Right kidney (tissue), 1 donor: ENCODE measurements around the gene CSNK1D.

Experiments used
- DNase-seq: peaks from one replicate; pipeline ENCODE4 v3.0.0-alpha.2; 2016

Gene CSNK1D

DNA sequence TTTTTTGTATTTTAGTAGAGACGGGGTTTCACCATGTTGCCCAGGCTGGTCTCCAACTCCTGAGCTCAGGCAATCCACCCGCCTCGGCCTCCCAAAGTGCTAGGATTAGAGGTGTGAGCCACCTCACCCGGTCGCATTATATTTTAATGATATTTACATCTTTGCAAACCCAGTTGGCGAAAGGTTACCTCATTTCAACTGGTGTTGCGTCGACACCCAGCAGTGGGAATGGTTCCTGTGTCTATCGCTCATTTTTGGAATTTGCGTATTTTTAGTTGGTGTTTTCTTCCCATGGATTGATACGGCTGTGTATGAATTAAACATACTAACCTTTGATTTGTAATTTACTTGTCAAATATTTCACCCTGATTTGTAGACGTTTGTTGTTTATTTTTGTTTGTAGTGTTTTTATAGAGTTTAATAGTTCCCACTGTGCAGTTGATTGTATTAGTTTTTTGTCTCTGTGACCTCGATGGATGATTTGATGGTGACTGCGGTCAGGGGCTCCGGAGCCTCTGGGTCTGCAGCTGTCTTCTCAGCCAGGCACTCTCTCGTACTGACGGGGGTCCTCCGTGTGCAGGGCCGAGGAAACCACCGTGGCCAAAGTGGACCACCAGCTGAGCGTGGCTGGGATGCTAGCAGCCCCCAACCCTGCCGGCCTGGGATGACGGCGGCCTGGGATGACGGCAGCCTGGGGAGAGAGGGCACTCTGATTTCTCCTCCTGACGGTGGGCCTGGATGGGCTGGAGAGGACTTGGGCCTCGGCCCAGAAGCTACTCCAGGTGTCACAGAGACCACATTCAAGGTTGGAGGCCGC, 39.9 kb upstream of the CSNK1D start:
- DNase-seq = no peak

DNA sequence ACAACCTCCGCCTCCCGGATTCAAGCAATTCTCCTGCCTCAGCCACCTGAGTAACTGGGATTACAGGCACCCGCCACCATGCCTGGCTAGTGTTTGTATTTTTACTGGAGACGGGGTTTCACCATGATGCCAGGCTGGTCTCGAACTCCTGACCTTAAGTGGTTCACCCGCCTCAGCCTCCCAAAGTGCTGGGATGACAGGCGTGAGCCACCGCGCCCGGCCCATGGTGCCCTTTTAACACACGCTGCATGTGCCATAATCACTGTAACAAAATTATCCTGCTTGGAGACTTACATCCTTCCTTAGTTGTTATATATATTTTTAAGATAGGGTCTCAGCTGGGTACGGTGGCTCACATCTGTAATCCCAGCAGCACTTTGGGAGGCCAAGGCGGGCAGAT, 38.5 kb upstream of the CSNK1D start:
- no peak for DNase-seq

DNA sequence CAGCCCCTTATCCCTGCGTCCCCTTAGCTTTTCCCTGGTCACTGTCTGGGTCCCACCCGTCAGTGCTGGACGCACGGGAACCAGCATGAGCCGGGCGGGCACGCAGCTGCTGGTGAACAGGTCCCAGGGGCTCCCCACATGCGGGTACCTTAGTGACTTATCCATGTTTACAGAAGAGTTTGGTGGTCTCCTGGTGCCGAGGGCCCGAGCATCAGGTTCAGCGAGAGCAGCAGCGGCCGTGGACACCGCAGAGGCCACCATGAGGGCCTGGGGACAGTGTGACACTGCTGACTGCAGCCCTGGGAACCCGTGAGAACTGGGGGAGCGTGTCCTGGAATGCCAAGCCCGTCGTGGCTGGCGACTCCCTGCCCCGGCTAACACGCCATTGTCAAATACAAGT, 37.4 kb upstream of the CSNK1D start:
- DNase-seq = no peak

DNA sequence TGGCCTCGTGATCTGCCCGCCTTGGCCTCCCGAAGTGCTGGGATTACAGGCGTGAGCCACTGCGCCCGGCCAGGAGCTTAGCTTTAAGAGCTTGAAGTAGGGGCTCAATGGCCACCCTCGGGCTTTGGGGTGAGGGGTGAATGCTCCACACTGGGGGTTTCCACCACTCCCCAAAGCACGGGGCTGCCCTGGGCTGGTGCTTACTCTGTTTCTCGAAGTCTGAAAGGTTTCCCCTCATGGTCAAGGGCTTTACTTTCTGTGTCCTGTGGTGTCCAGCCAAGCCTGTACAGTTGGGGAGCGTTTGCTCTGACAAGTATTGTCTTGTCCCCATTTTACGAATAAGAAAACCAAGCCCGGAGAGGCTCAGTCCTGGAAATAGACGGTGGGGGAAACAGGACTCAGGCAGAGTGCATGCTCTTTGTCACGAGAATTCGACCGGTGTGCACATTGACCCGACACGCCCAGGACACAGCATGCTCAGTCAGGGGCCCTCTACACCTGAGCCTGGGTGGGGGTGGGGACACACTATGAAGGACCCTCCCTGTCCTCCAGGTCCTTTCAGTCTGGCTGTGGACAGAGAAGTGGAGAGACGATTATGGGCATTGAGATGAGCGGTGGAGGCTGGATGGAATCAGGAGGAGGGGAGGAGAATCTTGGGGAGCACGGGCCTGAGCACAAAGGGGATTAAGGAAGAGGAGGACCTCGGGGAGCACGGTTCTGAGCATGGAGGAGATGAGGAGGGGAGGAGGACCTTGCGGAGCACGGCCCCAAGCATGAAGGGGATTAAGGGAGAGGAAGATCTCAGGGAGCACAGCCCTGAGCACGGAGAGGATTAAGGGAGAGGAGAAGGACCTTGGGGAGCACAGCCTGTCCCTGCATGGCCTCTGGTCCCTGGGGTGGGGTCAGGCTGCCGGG, 36.4 kb upstream of the CSNK1D start:
- no peak for DNase-seq

DNA sequence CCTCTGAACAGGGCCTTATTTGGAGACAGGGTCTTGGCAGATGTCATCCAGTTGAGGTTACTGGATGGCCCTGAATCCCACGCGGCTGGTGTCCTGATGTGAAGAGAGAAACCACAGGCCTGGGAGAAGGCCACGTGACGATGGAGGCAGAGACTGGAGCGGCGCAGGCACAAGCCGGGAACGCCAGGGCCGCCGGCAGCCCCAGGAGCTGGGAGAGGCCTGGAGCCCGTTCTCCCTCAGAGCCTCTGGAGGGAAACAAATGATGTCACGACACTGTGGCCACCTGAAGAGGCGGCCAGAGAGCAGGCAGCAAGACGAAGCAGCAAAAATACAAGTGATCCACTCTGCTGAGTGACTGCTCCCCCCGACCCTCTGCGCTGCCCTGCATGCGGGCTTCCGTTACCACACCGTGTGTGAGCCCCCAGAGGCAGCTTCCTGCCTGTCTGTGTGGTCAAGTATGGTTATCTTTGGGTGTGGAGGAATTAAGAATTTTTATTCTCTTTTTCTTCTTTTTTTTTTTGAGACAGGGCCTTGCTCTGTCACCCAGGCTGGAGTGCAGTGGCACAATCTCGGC, 32.3 kb upstream of the CSNK1D start:
- no peak for DNase-seq

DNA sequence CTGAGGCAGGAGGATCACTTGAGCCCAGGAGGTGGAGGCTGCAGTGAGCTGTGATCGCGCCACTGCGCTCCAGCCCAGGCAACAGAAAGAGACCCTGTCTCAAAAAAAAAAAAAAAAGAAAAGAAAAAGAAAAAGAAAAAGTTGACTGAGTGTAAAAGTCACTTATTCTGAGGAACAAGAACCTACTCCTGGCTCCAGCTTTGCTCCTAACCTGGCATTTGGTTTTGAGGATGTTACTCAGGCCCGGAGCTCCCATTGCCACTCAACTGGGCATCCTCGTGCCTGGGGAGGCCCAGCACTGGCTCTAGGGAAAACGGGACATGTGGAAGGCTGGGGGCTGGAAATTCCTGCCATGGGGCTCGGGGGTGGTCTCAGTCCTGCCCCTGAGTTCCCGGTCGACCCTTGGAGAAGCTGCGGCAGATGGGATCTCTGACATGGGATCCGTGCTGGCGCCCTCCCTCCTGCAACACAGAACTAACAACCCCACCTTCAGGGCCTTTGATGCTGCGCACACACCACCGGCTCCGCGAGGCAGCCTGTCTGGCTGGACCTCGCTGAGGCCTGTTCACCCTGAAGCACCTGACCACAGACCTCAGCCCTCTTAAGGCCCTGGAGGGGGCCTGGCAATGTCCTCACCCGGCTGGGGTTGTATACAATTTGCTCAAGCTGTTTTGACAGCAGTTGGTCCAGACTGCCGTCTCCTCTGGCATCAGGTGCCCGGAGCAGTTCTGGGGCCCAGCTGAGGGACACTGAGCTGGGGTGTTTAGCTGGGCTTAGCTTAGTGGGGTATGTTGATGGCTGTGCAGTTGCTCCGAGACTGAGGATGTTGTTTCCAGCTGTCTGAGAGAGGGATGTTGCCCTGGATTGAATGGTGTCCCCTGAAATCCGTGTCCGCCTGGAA, 31.6 kb upstream of the CSNK1D start:
- DNase-seq = no peak

DNA sequence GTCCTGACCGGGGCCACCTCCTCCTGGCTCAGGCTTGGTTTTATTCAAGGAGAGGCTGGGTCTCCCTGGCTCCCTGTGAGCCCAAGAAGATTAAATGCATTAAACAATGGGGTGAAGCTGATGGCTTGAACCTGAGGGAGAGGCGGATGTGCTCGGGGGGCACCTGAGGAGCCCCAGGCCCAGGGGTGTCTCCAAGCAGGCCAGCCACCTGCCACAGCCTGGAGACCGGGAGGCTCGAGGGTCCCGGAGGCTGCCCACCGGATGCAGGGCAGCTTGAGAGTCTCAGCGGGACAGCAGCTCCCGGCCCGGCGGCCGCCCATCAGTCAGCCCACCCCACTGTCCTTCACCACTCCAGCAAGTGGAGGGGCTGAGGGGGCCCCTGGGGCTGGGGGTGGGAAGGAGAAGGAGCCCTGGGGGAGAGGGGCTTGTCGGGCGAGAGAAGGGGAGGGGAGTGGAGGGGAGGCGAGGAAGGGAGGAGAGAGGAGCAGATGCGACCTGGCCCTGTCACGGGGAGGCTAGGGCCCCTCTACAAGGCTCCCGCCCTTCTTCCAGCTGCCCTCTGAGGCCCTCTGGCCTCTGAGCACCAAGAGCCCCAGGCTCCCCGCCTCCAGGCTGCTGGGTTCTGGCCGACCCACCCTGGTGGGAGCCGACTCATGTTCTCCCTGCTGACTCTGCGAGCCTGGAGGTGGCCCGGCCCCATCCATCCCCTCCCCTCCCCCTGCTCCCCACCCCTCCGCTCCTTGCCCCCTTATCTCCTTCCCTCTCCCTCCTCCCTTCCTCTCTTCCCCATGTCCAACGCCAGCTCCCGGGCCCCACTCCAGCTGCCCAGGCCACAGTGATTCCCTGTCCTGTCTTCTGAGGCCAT, 30.7 kb upstream of the CSNK1D start:
- no peak for DNase-seq

DNA sequence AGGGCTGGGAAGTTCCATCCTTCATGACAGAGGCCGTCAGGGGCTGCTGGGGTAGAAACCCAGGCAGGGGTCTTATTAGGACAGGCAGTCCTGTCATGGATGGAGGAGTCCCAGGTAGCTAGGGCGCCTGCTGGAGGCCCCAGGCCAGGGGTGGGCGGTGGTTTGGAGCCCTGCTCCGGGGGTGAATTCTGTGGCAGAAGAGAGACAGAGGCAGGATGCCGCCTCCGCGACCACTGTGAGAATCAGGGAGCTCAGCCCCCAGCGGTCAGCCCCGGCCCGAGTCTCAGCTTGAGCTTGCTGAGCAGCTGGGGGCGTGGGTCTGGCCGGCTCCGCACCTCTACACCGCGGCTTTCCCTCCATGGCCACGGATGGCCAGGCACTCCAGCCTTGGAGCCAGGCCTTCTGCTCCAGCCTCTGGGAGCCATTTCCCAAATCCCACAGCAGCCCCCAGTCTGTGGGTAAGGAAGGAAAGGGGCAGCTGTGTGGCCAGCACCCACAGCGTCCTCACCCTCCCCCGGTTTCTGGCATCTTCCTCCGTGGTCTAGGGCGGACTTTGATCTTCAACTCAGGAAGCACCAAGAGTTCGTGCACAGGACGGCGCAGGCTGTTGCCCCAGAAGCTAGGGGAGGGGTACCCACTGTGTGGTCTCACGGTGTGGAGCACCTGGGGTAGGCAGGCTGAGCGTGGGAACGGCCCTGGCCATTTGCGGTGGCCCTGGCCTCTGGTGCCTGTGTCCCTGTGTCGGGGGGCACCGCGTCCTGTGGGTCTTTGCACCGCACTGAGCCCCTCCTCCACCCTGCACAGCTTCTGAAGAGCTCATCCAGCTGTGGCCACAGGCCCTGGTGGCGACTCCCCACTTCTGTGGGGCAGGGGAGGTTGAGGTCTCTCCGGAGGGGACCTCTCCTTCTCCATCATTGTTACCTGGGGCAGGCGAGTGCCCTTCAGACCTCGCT, 29.8 kb upstream of the CSNK1D start:
- DNase-seq = peak; percentile 60

DNA sequence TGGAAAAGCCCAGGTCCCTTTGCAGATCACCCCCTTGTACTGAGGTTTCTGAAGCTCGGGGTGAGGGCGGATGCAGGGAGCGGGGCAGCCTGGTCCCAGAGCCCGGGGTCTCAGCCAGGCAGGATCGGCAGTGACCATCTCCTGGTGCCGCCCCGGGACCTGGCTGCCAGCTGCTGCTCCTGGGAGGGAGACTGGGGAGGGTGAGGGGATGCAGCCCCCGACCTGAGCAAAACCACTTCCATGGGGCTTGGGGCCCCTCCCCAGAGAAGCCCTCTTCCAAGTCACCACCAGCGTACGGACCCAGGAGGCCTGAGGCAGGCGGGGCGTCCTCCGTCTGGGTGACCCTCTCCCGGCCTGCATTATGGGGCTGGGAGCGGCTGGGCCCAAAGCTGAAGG, 29.1 kb upstream of the CSNK1D start:
- no peak for DNase-seq

- DNase-seq = no peak
Measured at GRCh38 chr17:82301916-82302567, 28.5 kb upstream of the CSNK1D start.

GRCh38 chr17:82301300-82301915, 27.9 kb upstream of the CSNK1D start:
- no peak for DNase-seq

GRCh38 chr17:82300707-82301270, 27.3 kb upstream of the CSNK1D start:
- DNase-seq = no peak

DNA sequence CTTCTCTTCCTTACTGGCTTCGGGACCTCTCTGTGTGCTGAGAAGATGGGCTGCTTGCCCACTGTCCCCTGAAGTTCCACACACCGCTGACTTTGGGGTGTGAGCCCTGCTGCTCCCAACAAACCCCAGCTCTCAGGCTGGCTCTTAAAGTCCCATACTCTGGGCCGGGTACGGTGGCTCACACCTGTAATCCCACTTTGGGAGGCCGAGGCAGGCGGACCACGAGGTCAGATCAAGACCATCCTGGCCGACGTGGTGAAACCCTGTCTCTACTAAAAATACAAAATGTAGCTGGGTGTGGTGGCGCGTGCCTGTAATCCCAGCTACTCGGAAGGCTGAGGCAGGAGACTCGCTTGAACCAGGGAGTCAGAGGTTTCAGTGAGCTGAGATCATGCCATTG, 26.7 kb upstream of the CSNK1D start:
- DNase-seq = no peak

DNA sequence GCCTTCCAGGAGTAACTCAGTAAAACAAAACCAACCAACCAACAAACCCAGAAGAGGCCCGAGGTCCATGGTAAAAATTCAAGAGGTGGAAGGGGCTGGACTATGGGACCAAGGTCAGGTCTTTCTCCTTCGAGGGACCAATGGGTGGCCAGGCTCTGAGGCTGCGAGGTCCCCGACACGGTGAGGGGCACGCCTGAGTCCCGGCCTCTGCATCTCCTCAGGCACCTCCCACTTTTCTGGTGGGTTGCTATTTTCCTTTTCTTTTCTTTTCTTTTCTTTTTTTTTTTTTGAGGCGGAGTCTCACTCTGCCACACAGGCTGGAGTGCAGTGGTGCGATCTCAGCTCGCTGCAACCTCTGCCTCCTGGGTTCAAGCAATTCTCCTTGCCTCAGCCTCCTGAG, 26.0 kb upstream of the CSNK1D start:
- DNase-seq = no peak

DNA sequence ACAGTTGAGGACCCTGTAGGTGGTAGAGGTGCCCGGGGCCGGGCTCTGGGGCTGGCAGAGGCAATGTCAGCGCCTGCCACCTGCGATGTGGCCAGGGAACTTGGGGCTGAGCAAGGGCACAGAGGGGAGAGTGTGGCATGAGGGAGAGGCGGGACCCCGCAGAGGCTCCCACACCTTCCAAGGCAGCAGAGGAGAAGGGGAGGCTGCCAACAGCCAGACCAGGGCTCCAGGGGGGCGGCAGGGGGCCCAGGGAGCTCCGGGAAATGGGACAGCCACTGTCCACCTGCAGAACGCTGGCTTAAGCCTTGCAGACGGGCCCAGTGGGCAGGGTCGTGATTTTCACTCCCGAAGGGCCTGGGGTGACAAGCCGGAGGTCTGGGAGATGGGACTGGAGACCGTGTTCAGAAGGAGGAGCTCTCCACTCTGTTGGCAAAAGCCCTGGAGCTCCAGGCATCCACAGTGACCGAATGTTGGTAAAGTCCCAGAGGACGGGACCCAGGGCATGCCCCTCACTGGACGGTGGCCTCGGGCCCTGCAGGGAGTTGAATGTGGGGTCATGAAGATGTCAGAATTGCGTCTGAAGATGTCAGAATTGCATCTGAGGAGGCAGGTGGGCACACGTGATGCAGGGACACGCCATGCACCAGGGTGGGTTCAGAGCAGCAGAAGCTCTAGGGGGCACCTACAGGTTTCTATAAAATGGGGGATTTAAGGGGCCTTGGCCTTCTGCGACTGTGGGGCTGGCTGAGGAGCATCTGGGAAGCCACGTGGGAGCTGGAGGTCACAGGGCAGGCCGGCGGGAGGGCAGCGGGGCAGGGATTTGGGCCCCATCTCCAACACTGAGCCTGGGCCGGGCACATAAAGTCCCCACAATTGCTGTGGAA, 25.3 kb upstream of the CSNK1D start:
- no peak for DNase-seq

GRCh38 chr17:82297714-82298537, 24.4 kb upstream of the CSNK1D start:
- no peak for DNase-seq
